ENCODE results near the gene ZCCHC8. TPM values are rescaled to one million over a fixed set of nuclear protein-coding genes. Genes with fewer than 3 reads are reported as not detected.

ZCCHC8 gene
- total and polyA plus RNA-seq, 2 of the 4 experiments (the other 2 are of a cell fraction): 9.5 to 12.7 TPM

GRCh38 chr12:122474324-122474716, 26.4 kb downstream of the ZCCHC8 start:
- intact Hi-C loops (cut with micrococcal nuclease): loop anchor here (5.0 kb wide), 1 partner anchor 137 kb away; no protein-coding TSS in a partner anchor
- 80% methylated on average over 1 of the region's 2 CpGs; no CpG with 5 or more reads in 1 of the 2 experiments for WGBS, 2 experiments (ENCODE audit: extremely low coverage in 2 of 2, insufficient read length in 1 of 2)
- no peak overlapping the region for H2AFZ ChIP-seq (replicated peaks; ENCODE audit: low read length, poor library complexity)

More at GRCh38 chr12:122474324-122474716, 26.4 kb downstream of the ZCCHC8 start:
- Histone ChIP-seq H2BK120ac (ENCODE audit: low read depth, low read length) (no peak overlapping the region), H2AK5ac (ENCODE audit: low read depth, low read length) (no peak overlapping the region), H3K18ac (ENCODE audit: low read depth, low read length) (no peak overlapping the region), H4K91ac (ENCODE audit: insufficient read depth, low read depth, low read length) (no peak overlapping the region), H3K36me3 (ENCODE audit: control insufficient read depth, insufficient read depth, low read length) (peaks cover 42% of the 10 kb centered on the region), H4K8ac (ENCODE audit: low read depth in 2 of 2, low read length in 2 of 2) (no peak overlapping the region), H3K4me1 (ENCODE audit: control insufficient read depth, insufficient read depth, low read length) (peaks cover 4% of the 10 kb centered on the region; the same call in 1 of the 2 replicates), H4K20me1 (ENCODE audit: insufficient read depth, low read length) (no peaks in the 10 kb centered on the region; the same call in 1 of the 2 replicates), H3K9me3 (ENCODE audit: control insufficient read depth, insufficient read depth, low read length) (no peaks in the 10 kb centered on the region), H3K9ac (ENCODE audit: low read depth, low read length) (no peak overlapping the region), H3K4me2 (ENCODE audit: low read depth, low read length) (no peak overlapping the region), H2BK20ac (ENCODE audit: low read depth, low read length) (no peak overlapping the region), H4K5ac (ENCODE audit: low read depth, low read length) (no peak overlapping the region), H3K56ac (ENCODE audit: extremely low read depth, insufficient read depth, low read length) (no peak overlapping the region), H3K14ac (replicated peaks; ENCODE audit: low read depth, low read length) (no peak overlapping the region), H2BK15ac (ENCODE audit: low read depth, low read length) (no peak overlapping the region), H3K9me1 (ENCODE audit: insufficient read depth, low read length) (0 out of 2 replicates have a peak, but pooled peaks cover 2% of the 10 kb centered on the region), H3K4ac (ENCODE audit: low read depth, low read length) (no peak overlapping the region), H2BK5ac (ENCODE audit: low read depth, low read length, poor library complexity, severe bottlenecking) (no peak overlapping the region), H3K27ac (ENCODE audit: insufficient read depth, low read length) (no peak overlapping the region), H3K4me3 (ENCODE audit: insufficient read depth, low read depth, low read length) (no peak overlapping the region), H3K23ac (ENCODE audit: low read depth, low read length) (no peak overlapping the region), H3K79me1 (ENCODE audit: low read depth in 1 of 2, low read length in 2 of 2) (peaks cover 5 to 16% of the 10 kb centered on the region in 2 experiments; a peak in 3 of 4 replicates), H2AK9ac (replicated peaks; ENCODE audit: low read depth, low read length, poor library complexity) (no peak overlapping the region), H3K27me3 (ENCODE audit: control insufficient read depth, insufficient read depth, low read length) (no peaks in the 10 kb centered on the region)
- no peak for ATAC-seq (ENCODE audit: low read depth)
- CTCF ChIA-PET: interaction anchor here (3.9 kb wide), 1 partner anchor 75 kb away, joined by 37 read pairs; no protein-coding TSS in a partner anchor
- no peak for DNase-seq
- POLR2A ChIA-PET (ENCODE audit: unreplicated experiment): interaction anchor here (0.6 kb wide), 1 partner anchor 53 kb away, joined by 7 read pairs; the partner anchor contains the start of genes KNTC1 and RSRC2
- in situ Hi-C loops (cut with MboI; ENCODE audit: low sequenced_read_pairs): no loop called here
- BruUV-seq (replicated peaks): no TSS peak
- TF ChIP-seq RFX5 (IDR thresholded peaks at IDR 0.05; ENCODE audit: low read depth, low read length): no peak
- TF ChIP-seq POLR2A (IDR thresholded peaks at IDR 0.05; ENCODE audit: low read depth, low read length): no peak
- no peak for TF ChIP-seq MXI1 (IDR thresholded peaks at IDR 0.05; ENCODE audit: borderline replicate concordance, low read depth, low read length)
- no peak for TF ChIP-seq CHD1 (IDR thresholded peaks at IDR 0.05; ENCODE audit: low read depth, low read length)
- no peak for TF ChIP-seq MAFK (IDR thresholded peaks at IDR 0.05; ENCODE audit: low read depth, low read length)
- no peak for TF ChIP-seq RAD21 (IDR thresholded peaks at IDR 0.05; ENCODE audit: low read length)
- TF ChIP-seq USF2 (IDR thresholded peaks at IDR 0.05; ENCODE audit: low read depth, low read length): no peak
- no peak for TF ChIP-seq FOS (IDR thresholded peaks at IDR 0.05; ENCODE audit: low read depth, low read length)
- dilution Hi-C loops (cut with HindIII; ENCODE audit: low sequenced_read_pairs, unreplicated experiment): no loop called here

Data from IMR-90 (cell line).